ENCODE results near the gene EXT2. TPM values are rescaled to one million over a fixed set of nuclear protein-coding genes. Genes with fewer than 3 reads are reported as not detected.

Gene EXT2
- total RNA-seq, 1 experiment from 2014 or later: 42.9 TPM

GRCh38 chr11:44140372-44140771, 44.9 kb downstream of the EXT2 start:
- Histone ChIP-seq H3K23ac (ENCODE audit: insufficient read length, low read depth, low read length) (no peak overlapping the region), H3K27me3 (ENCODE audit: insufficient read depth, low read length) (no peaks in the 10 kb centered on the region), H3K79me2 (ENCODE audit: insufficient read depth, low read length) (no peaks in the 10 kb centered on the region), H2AK5ac (ENCODE audit: insufficient read length, low read length) (no peak overlapping the region), H3K4me2 (ENCODE audit: insufficient read depth, insufficient read length, low read length) (no peak overlapping the region), H3K23me2 (ENCODE audit: insufficient read length, low read depth, low read length, poor library complexity, severe bottlenecking) (no peaks in the 10 kb centered on the region), H4K5ac (ENCODE audit: insufficient read length, low read depth, low read length) (no peak overlapping the region), H3K4me1 (ENCODE audit: insufficient read depth, low read length) (no peaks in the 10 kb centered on the region), H3K56ac (ENCODE audit: insufficient read length, low read depth, low read length) (no peak overlapping the region), H3T11ph (ENCODE audit: low read length) (no peak overlapping the region), H2BK120ac (ENCODE audit: low read depth, low read length, poor library complexity, severe bottlenecking) (no peak overlapping the region), H2BK12ac (ENCODE audit: insufficient read length, low read depth, low read length) (no peak overlapping the region), H4K8ac (replicated peaks; ENCODE audit: insufficient read length, low read depth, low read length) (no peak overlapping the region), H3K18ac (ENCODE audit: insufficient read length, low read depth, low read length) (no peak overlapping the region), H3K79me1 (ENCODE audit: insufficient read depth, low read depth, low read length, poor library complexity, severe bottlenecking) (no peaks in the 10 kb centered on the region), H4K20me1 (ENCODE audit: control insufficient read depth, insufficient read depth, insufficient read length) (no peaks in the 10 kb centered on the region), H4K91ac (ENCODE audit: insufficient read length, low read depth, low read length) (no peak overlapping the region), H2AFZ (ENCODE audit: low read length) (no peak overlapping the region), H3K9me3 (ENCODE audit: control insufficient read depth, low read depth, low read length) (no peaks in the 10 kb centered on the region), H2BK5ac (ENCODE audit: insufficient read length, low read length) (no peak overlapping the region), H3K27ac (ENCODE audit: insufficient read length, low read depth, low read length) (no peak overlapping the region), H3K9ac (ENCODE audit: extremely low read depth, insufficient read length, low read length) (no peak overlapping the region), H3K14ac (ENCODE audit: insufficient read depth, low read length) (no peak overlapping the region), H3K4ac (ENCODE audit: low read depth, low read length) (no peak overlapping the region), H2BK20ac (ENCODE audit: low read depth, low read length, poor library complexity, severe bottlenecking) (no peak overlapping the region), H2BK15ac (ENCODE audit: low read depth, low read length) (no peak overlapping the region)
- H3K27me3 Mint-ChIP-seq (ENCODE audit: low read depth): no peaks in the 10 kb centered on the region
- H3K9me3 Mint-ChIP-seq: no peaks in the 10 kb centered on the region
- peaks cover 0 to 2% (median 0%) of the 10 kb centered on the region in 3 experiments; a peak in 2 of 7 replicates for H3K36me3 Mint-ChIP-seq (ENCODE audit: insufficient read depth in 1 of 3, low read depth in 3 of 3)
- no peak overlapping the region for H3K4me3 Mint-ChIP-seq
- no CpG with 5 or more reads among the region's 1 CpG for WGBS (ENCODE audit: extremely low coverage, insufficient read length, low lambda C conversion rate)
- no peak overlapping the region for H3K27ac Mint-ChIP-seq
- peaks cover 0 to 11% of the 10 kb centered on the region in 2 experiments; a peak in 2 of 4 replicates for H3K4me1 Mint-ChIP-seq
- no peak for TF ChIP-seq CTCF (conservative IDR thresholded peaks at IDR 0.05)
- DNase-seq: no peak
